NT2/D1 (cell line): ENCODE data around the gene IRX4.
"Not testable (repeated sequence)": the region's sequence is repeated elsewhere in the genome, so short reads cannot be mapped to it uniquely, and the experiment has no call there.

ENCODE experiments used
- DNase-seq: peaks from one replicate; pipeline ENCODE4 v3.0.0-alpha.2; 2011; ENCODE audit warnings: low read depth, low spot score
- H3K27me3 ChIP-seq: 2 replicates; pipeline ENCODE4 v1.6.0; 2011; ENCODE audit warnings: mild to moderate bottlenecking; ENCODE audit not compliant: insufficient read length, insufficient read depth
- H3K36me3 ChIP-seq: 2 replicates; pipeline ENCODE4 v1.6.1; 2011; ENCODE audit warnings: mild to moderate bottlenecking, low read length, mixed read lengths; ENCODE audit not compliant: insufficient read depth, insufficient read length
- H3K4me1 ChIP-seq: 2 replicates; pipeline ENCODE4 v1.5.1; 2011; ENCODE audit not compliant: insufficient read depth, insufficient read length
- H3K4me3 ChIP-seq: 2 replicates; pipeline ENCODE4 v1.5.1; 2011; ENCODE audit warnings: low read depth; ENCODE audit not compliant: insufficient read length
- H3K9ac ChIP-seq: 2 replicates; pipeline ENCODE4 v1.6.0; 2011; ENCODE audit warnings: low read depth; ENCODE audit not compliant: insufficient read length
- H3K9me3 ChIP-seq: 2 replicates; pipeline ENCODE4 v1.5.1; 2011; ENCODE audit warnings: mild to moderate bottlenecking, low read length; ENCODE audit not compliant: insufficient read depth
- SUZ12 ChIP-seq: IDR thresholded peaks from 2 replicates; pipeline ENCODE4 v1.6.1; 2011; ENCODE audit not compliant: insufficient read length, insufficient read depth; ENCODE audit errors: extremely low read depth
- YY1 ChIP-seq: IDR thresholded peaks from 2 replicates; pipeline ENCODE4 v1.6.1; 2011; ENCODE audit not compliant: insufficient read length, insufficient read depth
- ZNF274 ChIP-seq: IDR thresholded peaks from 2 replicates; pipeline ENCODE4 v1.6.1; 2011; ENCODE audit warnings: mild to moderate bottlenecking, low read depth, low read length

Gene IRX4

GRCh38 chr5:1874348-1874747 lies 8.4 kb downstream of the IRX4 start:
- Histone ChIP-seq H3K4me3 (no peak overlapping the region), H3K9me3 (no peaks in the 10 kb centered on the region), H3K36me3 (no peaks in the 10 kb centered on the region), H3K4me1 (no peaks in the 10 kb centered on the region), H3K27me3 (peaks cover 67% of the 10 kb centered on the region), H3K9ac (no peak overlapping the region)
- no peak for DNase-seq
- TF ChIP-seq SUZ12 (no peak), ZNF274 (no peak), YY1 (no peak)

DNA sequence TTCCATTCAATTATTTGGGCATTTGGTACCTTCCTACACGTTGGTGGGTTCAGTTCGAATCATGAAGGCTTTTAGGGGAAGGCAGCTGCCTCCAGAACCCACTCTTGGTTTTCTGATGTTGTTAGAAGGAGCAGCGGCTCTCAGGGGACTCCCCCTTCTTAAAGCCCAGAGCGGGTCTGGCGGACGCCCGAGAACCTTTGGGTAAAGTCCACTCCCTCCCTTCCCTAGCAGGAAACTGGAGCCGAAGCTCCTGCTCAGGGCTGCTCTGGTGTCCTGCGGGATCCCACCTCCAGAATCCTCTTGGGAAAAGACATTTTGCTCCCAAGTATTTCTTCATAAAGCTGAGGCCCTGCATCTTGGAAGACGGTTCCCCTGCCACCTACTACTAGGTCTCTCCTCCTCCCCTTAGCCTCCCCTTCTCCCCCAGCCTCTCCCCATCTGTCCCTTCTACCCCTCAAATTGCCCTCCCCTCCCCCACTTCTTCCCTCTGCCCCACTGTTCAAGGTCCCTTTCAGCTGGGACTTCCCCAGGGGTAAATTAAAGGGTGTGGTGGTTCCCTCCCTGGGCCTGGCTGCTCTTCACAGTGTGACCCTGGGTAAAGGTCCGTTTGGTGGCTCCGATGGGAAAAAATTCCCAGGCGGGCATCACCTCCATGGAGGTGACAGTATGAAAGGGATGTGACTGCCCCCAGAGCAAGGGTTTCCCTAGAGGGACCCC lies 9.3 kb downstream of the IRX4 start:
- Histone ChIP-seq H3K36me3 (no peaks in the 10 kb centered on the region), H3K9ac (no peak overlapping the region), H3K27me3 (peaks cover 59% of the 10 kb centered on the region), H3K4me3 (no peak overlapping the region), H3K4me1 (no peaks in the 10 kb centered on the region), H3K9me3 (no peaks in the 10 kb centered on the region)
- DNase-seq = no peak
- TF ChIP-seq YY1 = no peak
- TF ChIP-seq ZNF274 = no peak
- TF ChIP-seq SUZ12 = no peak

DNA sequence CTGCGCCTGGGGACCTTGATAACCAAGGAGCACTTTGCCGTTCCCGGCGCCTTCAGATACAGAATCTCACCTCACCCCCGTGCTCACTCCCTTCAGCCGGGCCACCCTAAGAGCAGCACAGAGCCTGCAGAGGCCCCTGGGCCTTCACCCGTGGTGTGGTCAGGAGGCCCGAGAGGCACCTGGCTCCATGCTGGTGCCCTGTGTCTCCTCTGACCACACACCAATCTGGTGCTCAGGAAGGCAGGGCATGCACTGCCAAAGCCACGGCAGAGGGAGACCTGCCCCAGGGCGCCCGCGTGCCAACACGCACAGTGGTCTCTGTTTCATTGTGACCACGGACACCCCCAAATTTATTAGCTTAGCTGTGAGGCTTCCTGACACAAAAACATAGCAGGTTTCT lies 11.3 kb downstream of the IRX4 start:
- H3K36me3 ChIP-seq = no peaks in the 10 kb centered on the region
- no peak overlapping the region for H3K9ac ChIP-seq
- H3K4me3 ChIP-seq = no peak overlapping the region
- no peak for DNase-seq
- no peaks in the 10 kb centered on the region for H3K4me1 ChIP-seq
- H3K27me3 ChIP-seq = peaks cover 40% of the 10 kb centered on the region
- H3K9me3 ChIP-seq = no peaks in the 10 kb centered on the region
- no peak for TF ChIP-seq ZNF274
- no peak for TF ChIP-seq YY1
- TF ChIP-seq SUZ12 = no peak

- not testable (repeated sequence) for H3K4me1 ChIP-seq, DNase-seq, H3K9ac ChIP-seq, H3K4me3 ChIP-seq, H3K9me3 ChIP-seq, H3K36me3 ChIP-seq
- H3K27me3 ChIP-seq = peaks cover 34% of the 10 kb centered on the region
These were observed 12.1 kb downstream of the IRX4 start for GRCh38 chr5:1870435-1871272.

DNA sequence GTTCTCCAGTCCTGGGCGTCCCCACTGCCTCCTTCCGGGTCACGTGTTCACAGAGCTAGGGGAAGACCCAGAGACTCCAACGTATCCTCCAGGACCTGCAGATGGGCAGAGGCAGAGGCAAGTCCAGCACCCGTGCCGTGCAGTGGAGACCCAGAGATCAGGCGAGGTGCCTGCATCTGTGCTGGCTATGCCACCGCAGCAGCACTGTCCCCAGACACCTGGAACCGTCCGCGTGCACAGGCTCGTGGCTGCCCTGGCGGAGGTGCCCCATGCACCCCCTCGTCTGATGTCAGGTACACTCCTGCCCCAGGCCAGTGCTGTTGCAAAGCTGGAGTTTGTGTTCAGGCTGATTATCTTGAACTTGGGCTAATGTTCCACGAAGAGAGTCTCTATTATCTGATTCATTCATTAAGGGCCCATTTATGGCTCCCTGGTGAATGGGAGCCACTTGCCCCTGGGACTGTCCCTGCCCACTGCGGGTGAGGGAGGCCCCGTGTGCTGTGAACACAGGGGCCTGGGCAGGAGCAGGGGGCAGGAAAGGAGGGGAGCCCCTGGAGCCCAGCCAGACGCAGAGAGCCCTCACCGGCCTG lies 13.7 kb downstream of the IRX4 start:
- Histone ChIP-seq H3K4me1 (no peaks in the 10 kb centered on the region), H3K9ac (no peak overlapping the region), H3K27me3 (peaks cover 17% of the 10 kb centered on the region), H3K36me3 (no peaks in the 10 kb centered on the region), H3K9me3 (no peaks in the 10 kb centered on the region), H3K4me3 (no peak overlapping the region)
- DNase-seq = no peak
- TF ChIP-seq ZNF274 (no peak), YY1 (no peak), SUZ12 (no peak)

- no peak overlapping the region for H3K4me3 ChIP-seq
- H3K4me1 ChIP-seq = no peaks in the 10 kb centered on the region
- no peak overlapping the region for H3K9ac ChIP-seq
- no peaks in the 10 kb centered on the region for H3K9me3 ChIP-seq
- TF ChIP-seq ZNF274 = no peak
- TF ChIP-seq YY1 = no peak
- no peak for TF ChIP-seq SUZ12
- peaks cover 5% of the 10 kb centered on the region for H3K27me3 ChIP-seq
- no peak for DNase-seq
- no peaks in the 10 kb centered on the region for H3K36me3 ChIP-seq
These were observed 14.9 kb downstream of the IRX4 start for GRCh38 chr5:1867815-1868143.

DNA sequence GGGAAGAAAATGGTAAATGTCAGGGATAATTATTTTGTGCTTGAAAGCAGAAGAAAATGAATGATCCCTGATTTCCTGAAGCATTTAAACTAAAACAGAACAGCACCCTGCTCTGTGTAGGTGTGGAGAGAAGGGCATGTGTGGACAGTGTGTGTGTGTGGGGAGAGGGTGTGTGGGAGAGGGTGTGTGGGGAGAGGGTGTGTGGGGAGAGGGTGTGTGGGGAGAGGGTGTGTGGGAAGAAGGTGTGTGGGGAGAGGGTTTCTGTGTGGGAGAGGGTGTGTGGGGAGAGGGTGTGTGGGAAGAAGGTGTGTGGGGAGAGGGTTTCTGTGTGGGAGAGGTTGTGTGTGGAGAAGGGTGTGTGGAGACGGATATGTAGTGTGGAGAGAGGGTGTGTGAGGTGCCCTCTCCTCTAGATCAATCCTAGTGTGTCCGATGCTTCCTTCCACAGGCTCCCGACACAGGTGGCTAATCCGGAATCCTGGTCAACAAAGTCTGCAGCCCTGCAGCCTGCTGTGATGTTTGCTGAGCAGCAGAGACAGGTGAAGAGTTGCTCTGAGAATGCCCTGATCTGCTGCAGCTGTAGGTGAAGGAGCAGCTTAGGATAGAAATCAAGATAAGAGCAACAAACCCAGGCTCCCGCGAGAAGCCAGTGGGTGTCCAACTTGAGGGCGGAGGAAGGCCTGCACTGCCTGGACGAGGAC lies 15.5 kb downstream of the IRX4 start:
- no peak for TF ChIP-seq YY1
- TF ChIP-seq SUZ12 = no peak
- TF ChIP-seq ZNF274 = no peak

More for the DNA sequence above, 15.5 kb downstream of the IRX4 start:
- H3K4me3 ChIP-seq = no peak overlapping the region
- no peaks in the 10 kb centered on the region for H3K4me1 ChIP-seq
- H3K36me3 ChIP-seq = no peaks in the 10 kb centered on the region
- H3K27me3 ChIP-seq = peaks cover 2% of the 10 kb centered on the region
- no peaks in the 10 kb centered on the region for H3K9me3 ChIP-seq
- no peak for DNase-seq
- no peak overlapping the region for H3K9ac ChIP-seq
